ENCODE data around the gene LTB. TPM values are rescaled to one million over a fixed set of nuclear protein-coding genes. Genes with fewer than 3 reads are reported as not detected.

The LTB gene
- total and polyA plus RNA-seq, 9 of the 15 experiments (the other 6 are each of a cell fraction or from before 2014, with no cell fraction given), result 0.07 to 0.51 TPM; not detected in 7

DNA sequence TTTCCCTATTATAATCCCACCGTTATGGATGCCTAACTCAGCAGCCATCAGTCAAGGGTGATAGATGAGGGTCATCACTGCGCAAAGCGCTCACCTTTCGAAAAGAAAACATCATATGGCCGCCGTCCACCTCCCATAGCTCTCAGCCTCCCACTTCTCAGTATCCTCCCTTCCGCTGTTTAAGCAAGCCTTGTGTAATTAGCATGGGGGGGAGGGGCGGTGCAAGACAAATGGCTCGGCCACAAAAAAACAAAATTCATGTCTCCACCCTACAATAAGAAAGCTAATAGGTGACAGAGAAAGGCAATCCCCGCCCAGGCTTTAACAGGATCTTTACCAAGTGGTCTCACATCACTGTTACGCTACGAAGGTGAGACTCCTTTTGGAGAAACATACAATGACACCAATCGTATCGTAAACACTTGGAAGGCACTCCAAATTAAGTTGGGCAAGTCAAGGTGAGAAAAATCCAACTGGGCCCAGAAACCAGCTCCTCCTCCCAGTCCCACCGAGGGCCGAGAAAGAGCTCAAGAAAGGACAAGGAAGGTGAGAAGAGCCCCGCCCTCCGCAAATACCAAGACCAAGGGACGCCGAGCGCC, 41.1 kb downstream of the LTB start (continued):
- TF ChIP-seq, protein P1, sequence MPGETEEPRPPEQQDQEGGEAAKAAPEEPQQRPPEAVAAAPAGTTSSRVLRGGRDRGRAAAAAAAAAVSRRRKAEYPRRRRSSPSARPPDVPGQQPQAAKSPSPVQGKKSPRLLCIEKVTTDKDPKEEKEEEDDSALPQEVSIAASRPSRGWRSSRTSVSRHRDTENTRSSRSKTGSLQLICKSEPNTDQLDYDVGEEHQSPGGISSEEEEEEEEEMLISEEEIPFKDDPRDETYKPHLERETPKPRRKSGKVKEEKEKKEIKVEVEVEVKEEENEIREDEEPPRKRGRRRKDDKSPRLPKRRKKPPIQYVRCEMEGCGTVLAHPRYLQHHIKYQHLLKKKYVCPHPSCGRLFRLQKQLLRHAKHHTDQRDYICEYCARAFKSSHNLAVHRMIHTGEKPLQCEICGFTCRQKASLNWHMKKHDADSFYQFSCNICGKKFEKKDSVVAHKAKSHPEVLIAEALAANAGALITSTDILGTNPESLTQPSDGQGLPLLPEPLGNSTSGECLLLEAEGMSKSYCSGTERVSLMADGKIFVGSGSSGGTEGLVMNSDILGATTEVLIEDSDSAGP (CRISPR knock-in tag; IDR thresholded peaks at IDR 0.05), result no peak
- no peak for TF ChIP-seq SRSF3 (IDR thresholded peaks at IDR 0.05; ENCODE audit: insufficient read depth, low read length)
- no peak for TF ChIP-seq ZNF707 (CRISPR knock-in tag; conservative IDR thresholded peaks at IDR 0.05)
- no peak for TF ChIP-seq ERF (CRISPR knock-in tag; IDR thresholded peaks at IDR 0.05)
- TF ChIP-seq FOXJ2 (tag; IDR thresholded peaks at IDR 0.05), result no peak
- TF ChIP-seq, protein P2, sequence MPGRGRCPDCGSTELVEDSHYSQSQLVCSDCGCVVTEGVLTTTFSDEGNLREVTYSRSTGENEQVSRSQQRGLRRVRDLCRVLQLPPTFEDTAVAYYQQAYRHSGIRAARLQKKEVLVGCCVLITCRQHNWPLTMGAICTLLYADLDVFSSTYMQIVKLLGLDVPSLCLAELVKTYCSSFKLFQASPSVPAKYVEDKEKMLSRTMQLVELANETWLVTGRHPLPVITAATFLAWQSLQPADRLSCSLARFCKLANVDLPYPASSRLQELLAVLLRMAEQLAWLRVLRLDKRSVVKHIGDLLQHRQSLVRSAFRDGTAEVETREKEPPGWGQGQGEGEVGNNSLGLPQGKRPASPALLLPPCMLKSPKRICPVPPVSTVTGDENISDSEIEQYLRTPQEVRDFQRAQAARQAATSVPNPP (IDR thresholded peaks at IDR 0.05; ENCODE audit: borderline replicate concordance, insufficient read depth, insufficient read length), result no peak
- TF ChIP-seq CREB1 (IDR thresholded peaks at IDR 0.05), result no peak
- TF ChIP-seq CREB1 (CRISPR knock-in tag; IDR thresholded peaks at IDR 0.05), result no peak
- TF ChIP-seq ZNF584 (CRISPR knock-in tag; IDR thresholded peaks at IDR 0.05; ENCODE audit: low read depth), result no peak
- TF ChIP-seq BRD9 (IDR thresholded peaks at IDR 0.05; ENCODE audit: low read depth, partially characterized antibody), result no peak
- TF ChIP-seq ZNF146 (CRISPR knock-in tag; IDR thresholded peaks at IDR 0.05; ENCODE audit: unreplicated experiment), result no peak
- TF ChIP-seq, protein P3, sequence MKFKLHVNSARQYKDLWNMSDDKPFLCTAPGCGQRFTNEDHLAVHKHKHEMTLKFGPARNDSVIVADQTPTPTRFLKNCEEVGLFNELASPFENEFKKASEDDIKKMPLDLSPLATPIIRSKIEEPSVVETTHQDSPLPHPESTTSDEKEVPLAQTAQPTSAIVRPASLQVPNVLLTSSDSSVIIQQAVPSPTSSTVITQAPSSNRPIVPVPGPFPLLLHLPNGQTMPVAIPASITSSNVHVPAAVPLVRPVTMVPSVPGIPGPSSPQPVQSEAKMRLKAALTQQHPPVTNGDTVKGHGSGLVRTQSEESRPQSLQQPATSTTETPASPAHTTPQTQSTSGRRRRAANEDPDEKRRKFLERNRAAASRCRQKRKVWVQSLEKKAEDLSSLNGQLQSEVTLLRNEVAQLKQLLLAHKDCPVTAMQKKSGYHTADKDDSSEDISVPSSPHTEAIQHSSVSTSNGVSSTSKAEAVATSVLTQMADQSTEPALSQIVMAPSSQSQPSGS (CRISPR knock-in tag; IDR thresholded peaks at IDR 0.05), result no peak
- no peak for TF ChIP-seq ESRRA (IDR thresholded peaks at IDR 0.05; ENCODE audit: borderline replicate concordance, low read depth)
- no peak for TF ChIP-seq NR1H2 (CRISPR knock-in tag; IDR thresholded peaks at IDR 0.05)
- TF ChIP-seq ZNF76 (CRISPR knock-in tag; IDR thresholded peaks at IDR 0.05; ENCODE audit: borderline replicate concordance), result no peak
- no peak for TF ChIP-seq RUNX1 (IDR thresholded peaks at IDR 0.05; ENCODE audit: low read depth)
- TF ChIP-seq FOXA1 (IDR thresholded peaks at IDR 0.05; ENCODE audit: borderline replicate concordance), result no peak

Data from K562 (cell line).